A673 (cell line): ENCODE data around the gene PPP6R1.

ENCODE experiments used
- CTCF ChIP-seq: fragments of 300-800, 200-600 bp; sonication (generic); conservative IDR thresholded peaks from 2 replicates; pipeline ENCODE4 v1.5.1; 2017; ENCODE audit warnings: low read depth, mild to moderate bottlenecking, antibody characterized with exemption, low read length, moderate library complexity, mixed read lengths
- EZH2 ChIP-seq: fragments of 200-600 bp; sonication (generic); IDR thresholded peaks from 2 replicates; pipeline ENCODE4 v1.6.1; 2017; ENCODE audit warnings: borderline replicate concordance, low read depth, mild to moderate bottlenecking, mixed read lengths, antibody characterized with exemption, low read length; ENCODE audit not compliant: poor library complexity, severe bottlenecking

- TF ChIP-seq CTCF (no peak), EZH2 (no peak)
Measured at GRCh38 chr19:55229145-55229788, 29.6 kb downstream of the PPP6R1 start.
